Keratinocyte (primary cell): Measurements from ENCODE around the gene GRIA1. TPM values are rescaled to one million over a fixed set of nuclear protein-coding genes. Genes with fewer than 3 reads are reported as not detected.

Experiments
- DNase-seq: peaks from one replicate; pipeline ENCODE4 v3.0.0-alpha.2; 2011; ENCODE audit warnings: low read depth, missing footprints, low spot score
- FAIRE-seq: peaks from 2 replicates; lab custom pipeline; 2011; peaks lifted over from hg19 to GRCh38; lab: Jason Lieb, UNC
- H2AFZ ChIP-seq: 2 replicates; pipeline ENCODE4 v1.6.0; 2012; ENCODE audit warnings: low read length, control low read depth, inconsistent platforms; ENCODE audit not compliant: control insufficient read depth
- H3K27ac ChIP-seq: 2 replicates; pipeline ENCODE4 v1.5.1; 2011; ENCODE audit warnings: low read length; ENCODE audit not compliant: control insufficient read depth, insufficient read depth
- H3K27me3 ChIP-seq: 3 replicates; pipeline ENCODE4 v1.6.0; 2011; ENCODE audit warnings: low read length; ENCODE audit not compliant: control insufficient read depth, insufficient read depth; ENCODE audit errors: extremely low read depth
- H3K36me3 ChIP-seq, 2 experiments: 2 replicates in 1 of 2; 3 replicates in 1 of 2; pipeline ENCODE4 v1.5.1; 2011; ENCODE audit warnings: low read length in 2 of 2, mild to moderate bottlenecking in 1 of 2; ENCODE audit not compliant: control insufficient read depth in 2 of 2, insufficient read depth in 2 of 2; ENCODE audit errors: extremely low read depth in 1 of 2
- H3K4me1 ChIP-seq: 3 replicates; pipeline ENCODE4 v1.5.1; 2011; ENCODE audit warnings: low read length; ENCODE audit not compliant: control insufficient read depth, insufficient read depth; ENCODE audit errors: extremely low read depth
- H3K4me2 ChIP-seq: 3 replicates; pipeline ENCODE4 v1.6.0; 2011; ENCODE audit warnings: low read depth, low read length; ENCODE audit not compliant: control insufficient read depth, insufficient read depth; ENCODE audit errors: extremely low read depth
- H3K4me3 ChIP-seq, 3 experiments: fragments of 200-600 bp in 1 of 3; sonication (generic) in 1 of 3; 2 replicates in 2 of 3; 3 replicates in 1 of 3; pipeline ENCODE4 v1.5.1; 2011 to 2016; ENCODE audit warnings: low read length in 3 of 3, mild to moderate bottlenecking in 3 of 3, control low read depth in 2 of 3, inconsistent platforms in 1 of 3, low read depth in 1 of 3, mixed read lengths in 1 of 3, mixed run types in 1 of 3, moderate library complexity in 1 of 3; ENCODE audit not compliant: control insufficient read depth in 2 of 3, insufficient read depth in 2 of 3; ENCODE audit errors: extremely low read depth in 1 of 3
- H3K79me2 ChIP-seq: 2 replicates; pipeline ENCODE4 v1.6.0; 2012; ENCODE audit warnings: low read length; ENCODE audit not compliant: control insufficient read depth, insufficient read depth
- H3K9ac ChIP-seq: 3 replicates; pipeline ENCODE4 v1.6.0; 2011; ENCODE audit warnings: low read length; ENCODE audit not compliant: control insufficient read depth, insufficient read depth; ENCODE audit errors: extremely low read depth
- H3K9me1 ChIP-seq: 3 replicates; pipeline ENCODE4 v1.6.0; 2011; ENCODE audit warnings: low read length; ENCODE audit not compliant: control insufficient read depth, insufficient read depth; ENCODE audit errors: extremely low read depth
- H3K9me3 ChIP-seq: 2 replicates; pipeline ENCODE4 v1.5.1; 2012; ENCODE audit warnings: low read depth, low read length; ENCODE audit not compliant: control insufficient read depth
- H4K20me1 ChIP-seq: 3 replicates; pipeline ENCODE4 v1.6.0; 2011; ENCODE audit warnings: low read length; ENCODE audit not compliant: control insufficient read depth, insufficient read depth; ENCODE audit errors: extremely low read depth
- CTCF ChIP-seq, 3 experiments: IDR thresholded peaks in 1 of 3; conservative IDR thresholded peaks in 1 of 3; optimal IDR thresholded peaks in 1 of 3; 2 replicates in 2 of 3; 3 replicates in 1 of 3; pipeline versions ENCODE3 to v1.5.1; 2011; ENCODE audit warnings: low read length in 3 of 3, mild to moderate bottlenecking in 3 of 3, moderate library complexity in 2 of 3, control low read depth in 1 of 3, inconsistent platforms in 1 of 3; ENCODE audit not compliant: insufficient read depth in 2 of 3; ENCODE audit errors: extremely low read depth in 1 of 3
- EZH2 ChIP-seq: IDR thresholded peaks from one replicate; pipeline ENCODE4 v1.6.1; 2012; ENCODE audit warnings: inconsistent platforms, mild to moderate bottlenecking, low read length, moderate library complexity
- dilution Hi-C: fragments of 300-500 bp; cut with MboI; formaldehyde crosslinking; loops from one replicate; pipeline ENCODE4 v1.7.0; 2020; ENCODE audit warnings: low sequenced_read_pairs; ENCODE audit not compliant: extremely low pct_ligation_motif_present
- polyA plus RNA-seq, 5 experiments: library from polyadenylated mRNA; depleted of rRNA in 3 of 5; stranded (reverse) in 3 of 5; stranded (forward) in 1 of 5; unstranded in 1 of 5; fragments of >200 nt; gene quantifications; 1 replicate in 1 of 5; 2 replicates in 3 of 5; 3 replicates in 1 of 5; pipeline versions ENCODE4 v1.2.1 to v1.2.3, GENCODE V29; 2011 to 2012; ENCODE audit warnings: missing spikeins in 2 of 5, low read depth in 1 of 5, low replicate concordance in 1 of 5

GRIA1 gene
- polyA plus RNA-seq, 1 donor (not counting 4 experiments of a cell fraction or from before 2014, with no cell fraction given): not detected

- Histone ChIP-seq H3K79me2 (no peaks in the 10 kb centered on the region), H3K27me3 (no peaks in the 10 kb centered on the region), H3K9ac (no peak overlapping the region), H3K9me3 (no peaks in the 10 kb centered on the region), H3K27ac (no peak overlapping the region), H3K4me3 (no peak overlapping the region), H3K4me2 (no peak overlapping the region), H3K36me3 (no peaks in the 10 kb centered on the region), H4K20me1 (no peaks in the 10 kb centered on the region), H2AFZ (no peak overlapping the region), H3K9me1 (no peaks in the 10 kb centered on the region), H3K4me1 (no peaks in the 10 kb centered on the region)
- TF ChIP-seq EZH2 (no peak), CTCF (optimal IDR thresholded peaks at IDR 0.05 in 1 of 3, IDR thresholded peaks at IDR 0.05 in 1 of 3, conservative IDR thresholded peaks at IDR 0.05 in 1 of 3; ENCODE audit: extremely low read depth in 1 of 3, insufficient read depth in 2 of 3, low read length in 3 of 3) (no peak)
- DNase-seq (no peak), FAIRE-seq (no peak)
- dilution Hi-C loops: no loop called here
Observed at GRCh38 chr5:153584960-153585359, 94.5 kb downstream of the GRIA1 start.

GRCh38 chr5:153585622-153586277, 95.3 kb downstream of the GRIA1 start:
- H3K27me3 ChIP-seq: no peaks in the 10 kb centered on the region
- no peak overlapping the region for H3K4me2 ChIP-seq
- TF ChIP-seq EZH2: no peak
- TF ChIP-seq CTCF (optimal IDR thresholded peaks at IDR 0.05 in 1 of 3, IDR thresholded peaks at IDR 0.05 in 1 of 3, conservative IDR thresholded peaks at IDR 0.05 in 1 of 3; ENCODE audit: extremely low read depth in 1 of 3, insufficient read depth in 2 of 3, low read length in 3 of 3): no peak
- H3K4me1 ChIP-seq: no peaks in the 10 kb centered on the region
- H3K27ac ChIP-seq: no peak overlapping the region
- H3K9ac ChIP-seq: no peak overlapping the region
- no peaks in the 10 kb centered on the region for H3K36me3 ChIP-seq
- dilution Hi-C loops: no loop called here
- H3K9me1 ChIP-seq: no peaks in the 10 kb centered on the region
- no peaks in the 10 kb centered on the region for H3K9me3 ChIP-seq
- H3K4me3 ChIP-seq: no peak overlapping the region
- H2AFZ ChIP-seq: no peak overlapping the region
- FAIRE-seq: no peak
- H4K20me1 ChIP-seq: no peaks in the 10 kb centered on the region
- no peak for DNase-seq
- no peaks in the 10 kb centered on the region for H3K79me2 ChIP-seq
